HepG2 (cell line): ENCODE data around the gene MFNG. TPM values are rescaled to one million over a fixed set of nuclear protein-coding genes. Genes with fewer than 3 reads are reported as not detected.

Experiments
- HIVEP1 ChIP-seq: sonication (generic); formaldehyde crosslinking; IDR thresholded peaks from 2 replicates; pipeline ENCODE4 v1.4.0; 2020; ENCODE audit warnings: mild to moderate bottlenecking, missing genetic modification reagents
- HNRNPLL ChIP-seq: fragments of 200-400 bp; formaldehyde crosslinking; IDR thresholded peaks from 2 replicates; pipeline ENCODE4 v1.6.1; 2017; ENCODE audit warnings: mild to moderate bottlenecking, low read depth, low read length; ENCODE audit not compliant: poor library complexity, severe bottlenecking
- IKZF5 ChIP-seq: IDR thresholded peaks from 2 replicates; pipeline ENCODE4 v1.6.1; 2018; ENCODE audit warnings: missing genetic modification reagents, mild to moderate bottlenecking, missing compliant biosample characterization
- MED1 ChIP-seq: sonication (generic); formaldehyde crosslinking; IDR thresholded peaks from 2 replicates; pipeline ENCODE4 v1.4.0; 2020; ENCODE audit warnings: missing genetic modification reagents
- MXI1 ChIP-seq: IDR thresholded peaks from 3 replicates; pipeline ENCODE4 v1.6.1; 2012; ENCODE audit warnings: low read depth, low read length, inconsistent platforms, borderline replicate concordance
- RAD21 ChIP-seq: fragments of 450-650 bp; formaldehyde crosslinking; IDR thresholded peaks from 2 replicates; pipeline ENCODE4 v1.5.0; 2020; ENCODE audit warnings: mild to moderate bottlenecking
- RERE ChIP-seq: IDR thresholded peaks from 2 replicates; pipeline ENCODE4 v1.6.1; 2016; ENCODE audit warnings: low read depth, missing genetic modification reagents, missing compliant biosample characterization
- RFX3 ChIP-seq: IDR thresholded peaks from 2 replicates; pipeline ENCODE4 v1.6.1; 2016; ENCODE audit warnings: missing biosample characterization, missing genetic modification reagents
- SALL2 ChIP-seq: sonication (generic); formaldehyde crosslinking; IDR thresholded peaks from 2 replicates; pipeline ENCODE4 v1.8.1; 2023; ENCODE audit warnings: mild to moderate bottlenecking, missing genetic modification reagents, inconsistent platforms
- SSRP1 ChIP-seq: IDR thresholded peaks from 2 replicates; pipeline ENCODE4 v1.6.1; 2016; ENCODE audit warnings: control low read depth
- ZFP62 ChIP-seq: sonication (generic); formaldehyde crosslinking; IDR thresholded peaks from 2 replicates; pipeline ENCODE4 v1.4.0; 2020; ENCODE audit warnings: missing genetic modification reagents
- ZFP90 ChIP-seq: sonication (generic); formaldehyde crosslinking; IDR thresholded peaks from 2 replicates; pipeline ENCODE4 v1.8.0; 2022; ENCODE audit warnings: missing genetic modification reagents, mild to moderate bottlenecking, inconsistent platforms, borderline replicate concordance
- ZNF142 ChIP-seq: sonication (generic); formaldehyde crosslinking; IDR thresholded peaks from 2 replicates; pipeline ENCODE4 v1.4.0; 2020; ENCODE audit warnings: missing genetic modification reagents
- ZNF260 ChIP-seq: sonication (generic); formaldehyde crosslinking; IDR thresholded peaks from 2 replicates; pipeline ENCODE4 v1.4.0; 2020; ENCODE audit warnings: missing genetic modification reagents, low read depth, mild to moderate bottlenecking, borderline replicate concordance
- ZNF572 ChIP-seq: sonication (generic); formaldehyde crosslinking; IDR thresholded peaks from 2 replicates; pipeline ENCODE4 v1.5.1; 2020; ENCODE audit warnings: mild to moderate bottlenecking, missing genetic modification reagents
- polyA plus RNA-seq, 8 experiments: library from polyadenylated mRNA; depleted of rRNA in 3 of 8; stranded (reverse) in 7 of 8; unstranded in 1 of 8; fragments of >200 nt; fragmentation: Illumina TruSeq in 4 of 8; extraction: Trizol in 4 of 8; gene quantifications; 2 replicates each; pipeline versions ENCODE4 v1.2.1 to v1.2.3, GENCODE V29; 2011 to 2016; ENCODE audit warnings: low read depth in 4 of 8, missing spikeins in 1 of 8, mixed read lengths in 1 of 8; ENCODE audit not compliant: insufficient read depth in 1 of 8
- total RNA-seq, 5 experiments: library from RNA; depleted of rRNA; stranded (reverse); fragments of >200 nt; fragmentation: Illumina TruSeq; extraction: Trizol; gene quantifications; 2 replicates each; pipeline ENCODE4 v1.2.3, GENCODE V29; 2016; ENCODE audit warnings: low read depth in 1 of 5

The MFNG gene
- total and polyA plus RNA-seq, 2 of the 13 experiments (the other 11 are each of a cell fraction or from before 2014, with no cell fraction given) = 1.0 to 11.7 TPM

- no peak for TF ChIP-seq RERE
- TF ChIP-seq ZNF260 (CRISPR knock-in tag) = no peak
- TF ChIP-seq ZFP90 = no peak
- no peak for TF ChIP-seq HIVEP1 (CRISPR knock-in tag)
- TF ChIP-seq SALL2 = no peak
- TF ChIP-seq MXI1 = peak; percentile 14; the same call in 1 of the 3 replicates
- TF ChIP-seq ZNF142 = no peak; the same call in 1 of the 2 replicates
- TF ChIP-seq ZNF572 (CRISPR knock-in tag) = peak; percentile 88
- no peak for TF ChIP-seq HNRNPLL
- no peak for TF ChIP-seq RFX3 (CRISPR knock-in tag)
- no peak for TF ChIP-seq RAD21 (CRISPR knock-in tag)
- TF ChIP-seq MED1 (CRISPR knock-in tag) = peak; percentile 79
- TF ChIP-seq IKZF5 = peak; percentile 28; the same call in 1 of the 2 replicates
- TF ChIP-seq SSRP1 (CRISPR knock-in tag) = no peak
- no peak for TF ChIP-seq ZFP62 (CRISPR knock-in tag)
Measured at GRCh38 chr22:37488337-37489135, 2.4 kb upstream of the MFNG start (continued).
